H1 (cell line): ENCODE results near the gene CASKIN2. TPM values are rescaled to one million over a fixed set of nuclear protein-coding genes. Genes with fewer than 3 reads are reported as not detected.

ENCODE experiments used
- ASH2L ChIP-seq: fragments of 200-600, 300-600 bp; sonication (generic); IDR thresholded peaks from one replicate; pipeline ENCODE4 v1.7.1; 2017; ENCODE audit warnings: low read length
- BCL11A ChIP-seq, 2 experiments: IDR thresholded peaks; one replicate each; pipeline ENCODE4 v1.6.1; 2011; ENCODE audit warnings: low read depth in 2 of 2, low read length in 2 of 2, mild to moderate bottlenecking in 2 of 2
- JUND ChIP-seq: IDR thresholded peaks from 2 replicates; pipeline ENCODE4 v1.6.1; 2011; ENCODE audit warnings: mild to moderate bottlenecking, improper control_type of control experiment, low read length
- KDM4A ChIP-seq: IDR thresholded peaks from one replicate; pipeline ENCODE4 v1.7.1; 2012; ENCODE audit warnings: low read depth, mild to moderate bottlenecking, moderate library complexity, low read length, inconsistent platforms; ENCODE audit not compliant: severe bottlenecking
- POLR2AphosphoS5 ChIP-seq: IDR thresholded peaks from 2 replicates; pipeline ENCODE4 v1.6.1; 2011; ENCODE audit warnings: low read depth, low read length
- RXRA ChIP-seq: IDR thresholded peaks from 2 replicates; pipeline ENCODE4 v1.6.1; 2011; ENCODE audit warnings: low read depth, mild to moderate bottlenecking, low read length, moderate library complexity; ENCODE audit not compliant: insufficient read depth
- SIN3A ChIP-seq, 2 experiments: IDR thresholded peaks in 1 of 2; conservative IDR thresholded peaks in 1 of 2; 2 replicates each; pipeline ENCODE4 v1.6.1; 2011 to 2012; ENCODE audit warnings: low read length in 2 of 2, improper control_type of control experiment in 1 of 2, low read depth in 1 of 2, mild to moderate bottlenecking in 1 of 2
- SIX5 ChIP-seq: IDR thresholded peaks from 2 replicates; pipeline ENCODE4 v1.6.1; 2011; ENCODE audit warnings: mild to moderate bottlenecking, low read depth, low read length
- SP1 ChIP-seq: IDR thresholded peaks from 2 replicates; pipeline ENCODE4 v1.6.1; 2011; ENCODE audit warnings: low read depth, low read length
- YY1 ChIP-seq: IDR thresholded peaks from 2 replicates; pipeline ENCODE4 v1.6.1; 2011; ENCODE audit warnings: low read depth, mild to moderate bottlenecking, low read length
- polyA plus RNA-seq, 7 experiments: library from polyadenylated mRNA; depleted of rRNA in 3 of 7; stranded (reverse) in 5 of 7; unstranded in 2 of 7; fragments of >200 nt in 5 of 7; fragments of 200-250 nt in 2 of 7; gene quantifications; 1 replicate in 5 of 7; 2 replicates in 1 of 7; 4 replicates in 1 of 7; pipeline versions ENCODE4 v1.2.1 to v1.2.3, GENCODE V29; 2011 to 2013; ENCODE audit warnings: missing spikeins in 2 of 7, mixed read lengths in 2 of 7
- total RNA-seq: library from RNA; stranded (reverse); fragmentation: NEBNext Ultra II Directional; extraction: Animal tissue kit (Norgen Biotek cat#: 25700); gene quantifications from 2 replicates; pipeline ENCODE4 v1.2.1, GENCODE V29; 2021
- TF ChIP-seq, protein P1 (sequence below): fragments of 300-600 bp; sonication (generic); IDR thresholded peaks from 2 replicates; pipeline ENCODE4 v1.7.1; 2012; ENCODE audit warnings: low read length, moderate library complexity, mild to moderate bottlenecking, inconsistent platforms; ENCODE audit not compliant: insufficient replicate concordance

The CASKIN2 gene
- total and polyA plus RNA-seq, 2 of the 8 experiments (the other 6 are each of a cell fraction or from before 2014, with no cell fraction given), result 6.7 to 32.3 TPM

DNA sequence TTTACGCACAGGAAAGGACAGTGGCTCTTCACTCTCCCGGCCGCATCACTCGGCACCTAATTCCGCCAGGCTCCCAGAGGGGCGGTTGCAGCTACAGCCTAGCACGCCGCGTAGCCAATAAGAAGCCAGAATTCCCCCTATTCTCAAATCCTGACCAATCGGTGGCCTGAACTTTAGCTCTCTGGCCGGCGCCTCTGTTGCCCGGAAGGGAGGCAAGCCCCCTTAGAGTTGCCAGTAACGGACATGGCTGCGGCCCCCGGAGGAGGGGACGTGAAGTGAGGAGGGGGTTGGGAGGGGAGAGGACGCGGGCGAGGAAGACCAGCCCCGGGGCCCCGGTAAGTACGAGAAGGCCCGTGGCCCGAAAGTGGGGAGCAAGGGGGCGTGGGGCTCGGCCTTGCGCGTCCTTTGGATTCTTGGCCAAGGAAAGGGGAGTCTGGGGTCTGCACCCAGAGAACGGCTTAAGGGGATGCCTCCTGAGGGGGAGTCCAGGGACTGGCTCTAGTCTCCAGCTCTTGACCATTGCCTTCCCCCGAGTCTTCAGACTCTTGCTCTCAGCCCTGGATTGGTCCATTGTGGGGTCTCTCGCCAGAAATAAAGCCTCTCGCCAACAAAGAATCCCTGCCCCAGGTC lies 58.8 kb downstream of the CASKIN2 start, which contains the start of gene TMEM94 (continued):
- peak; percentile 100 for TF ChIP-seq YY1
- TF ChIP-seq SIN3A (conservative IDR thresholded peaks at IDR 0.05 in 1 of 2, IDR thresholded peaks at IDR 0.05 in 1 of 2; ENCODE audit: low read depth in 1 of 2, low read length in 2 of 2), result peak in 1 of 2 experiments; percentile 85; a peak in 2 of 4 replicates
- TF ChIP-seq BCL11A (IDR thresholded peaks at IDR 0.05; ENCODE audit: low read depth in 2 of 2, low read length in 2 of 2), result no peak
- TF ChIP-seq ASH2L, result peak; percentile 17
- TF ChIP-seq, protein P1, sequence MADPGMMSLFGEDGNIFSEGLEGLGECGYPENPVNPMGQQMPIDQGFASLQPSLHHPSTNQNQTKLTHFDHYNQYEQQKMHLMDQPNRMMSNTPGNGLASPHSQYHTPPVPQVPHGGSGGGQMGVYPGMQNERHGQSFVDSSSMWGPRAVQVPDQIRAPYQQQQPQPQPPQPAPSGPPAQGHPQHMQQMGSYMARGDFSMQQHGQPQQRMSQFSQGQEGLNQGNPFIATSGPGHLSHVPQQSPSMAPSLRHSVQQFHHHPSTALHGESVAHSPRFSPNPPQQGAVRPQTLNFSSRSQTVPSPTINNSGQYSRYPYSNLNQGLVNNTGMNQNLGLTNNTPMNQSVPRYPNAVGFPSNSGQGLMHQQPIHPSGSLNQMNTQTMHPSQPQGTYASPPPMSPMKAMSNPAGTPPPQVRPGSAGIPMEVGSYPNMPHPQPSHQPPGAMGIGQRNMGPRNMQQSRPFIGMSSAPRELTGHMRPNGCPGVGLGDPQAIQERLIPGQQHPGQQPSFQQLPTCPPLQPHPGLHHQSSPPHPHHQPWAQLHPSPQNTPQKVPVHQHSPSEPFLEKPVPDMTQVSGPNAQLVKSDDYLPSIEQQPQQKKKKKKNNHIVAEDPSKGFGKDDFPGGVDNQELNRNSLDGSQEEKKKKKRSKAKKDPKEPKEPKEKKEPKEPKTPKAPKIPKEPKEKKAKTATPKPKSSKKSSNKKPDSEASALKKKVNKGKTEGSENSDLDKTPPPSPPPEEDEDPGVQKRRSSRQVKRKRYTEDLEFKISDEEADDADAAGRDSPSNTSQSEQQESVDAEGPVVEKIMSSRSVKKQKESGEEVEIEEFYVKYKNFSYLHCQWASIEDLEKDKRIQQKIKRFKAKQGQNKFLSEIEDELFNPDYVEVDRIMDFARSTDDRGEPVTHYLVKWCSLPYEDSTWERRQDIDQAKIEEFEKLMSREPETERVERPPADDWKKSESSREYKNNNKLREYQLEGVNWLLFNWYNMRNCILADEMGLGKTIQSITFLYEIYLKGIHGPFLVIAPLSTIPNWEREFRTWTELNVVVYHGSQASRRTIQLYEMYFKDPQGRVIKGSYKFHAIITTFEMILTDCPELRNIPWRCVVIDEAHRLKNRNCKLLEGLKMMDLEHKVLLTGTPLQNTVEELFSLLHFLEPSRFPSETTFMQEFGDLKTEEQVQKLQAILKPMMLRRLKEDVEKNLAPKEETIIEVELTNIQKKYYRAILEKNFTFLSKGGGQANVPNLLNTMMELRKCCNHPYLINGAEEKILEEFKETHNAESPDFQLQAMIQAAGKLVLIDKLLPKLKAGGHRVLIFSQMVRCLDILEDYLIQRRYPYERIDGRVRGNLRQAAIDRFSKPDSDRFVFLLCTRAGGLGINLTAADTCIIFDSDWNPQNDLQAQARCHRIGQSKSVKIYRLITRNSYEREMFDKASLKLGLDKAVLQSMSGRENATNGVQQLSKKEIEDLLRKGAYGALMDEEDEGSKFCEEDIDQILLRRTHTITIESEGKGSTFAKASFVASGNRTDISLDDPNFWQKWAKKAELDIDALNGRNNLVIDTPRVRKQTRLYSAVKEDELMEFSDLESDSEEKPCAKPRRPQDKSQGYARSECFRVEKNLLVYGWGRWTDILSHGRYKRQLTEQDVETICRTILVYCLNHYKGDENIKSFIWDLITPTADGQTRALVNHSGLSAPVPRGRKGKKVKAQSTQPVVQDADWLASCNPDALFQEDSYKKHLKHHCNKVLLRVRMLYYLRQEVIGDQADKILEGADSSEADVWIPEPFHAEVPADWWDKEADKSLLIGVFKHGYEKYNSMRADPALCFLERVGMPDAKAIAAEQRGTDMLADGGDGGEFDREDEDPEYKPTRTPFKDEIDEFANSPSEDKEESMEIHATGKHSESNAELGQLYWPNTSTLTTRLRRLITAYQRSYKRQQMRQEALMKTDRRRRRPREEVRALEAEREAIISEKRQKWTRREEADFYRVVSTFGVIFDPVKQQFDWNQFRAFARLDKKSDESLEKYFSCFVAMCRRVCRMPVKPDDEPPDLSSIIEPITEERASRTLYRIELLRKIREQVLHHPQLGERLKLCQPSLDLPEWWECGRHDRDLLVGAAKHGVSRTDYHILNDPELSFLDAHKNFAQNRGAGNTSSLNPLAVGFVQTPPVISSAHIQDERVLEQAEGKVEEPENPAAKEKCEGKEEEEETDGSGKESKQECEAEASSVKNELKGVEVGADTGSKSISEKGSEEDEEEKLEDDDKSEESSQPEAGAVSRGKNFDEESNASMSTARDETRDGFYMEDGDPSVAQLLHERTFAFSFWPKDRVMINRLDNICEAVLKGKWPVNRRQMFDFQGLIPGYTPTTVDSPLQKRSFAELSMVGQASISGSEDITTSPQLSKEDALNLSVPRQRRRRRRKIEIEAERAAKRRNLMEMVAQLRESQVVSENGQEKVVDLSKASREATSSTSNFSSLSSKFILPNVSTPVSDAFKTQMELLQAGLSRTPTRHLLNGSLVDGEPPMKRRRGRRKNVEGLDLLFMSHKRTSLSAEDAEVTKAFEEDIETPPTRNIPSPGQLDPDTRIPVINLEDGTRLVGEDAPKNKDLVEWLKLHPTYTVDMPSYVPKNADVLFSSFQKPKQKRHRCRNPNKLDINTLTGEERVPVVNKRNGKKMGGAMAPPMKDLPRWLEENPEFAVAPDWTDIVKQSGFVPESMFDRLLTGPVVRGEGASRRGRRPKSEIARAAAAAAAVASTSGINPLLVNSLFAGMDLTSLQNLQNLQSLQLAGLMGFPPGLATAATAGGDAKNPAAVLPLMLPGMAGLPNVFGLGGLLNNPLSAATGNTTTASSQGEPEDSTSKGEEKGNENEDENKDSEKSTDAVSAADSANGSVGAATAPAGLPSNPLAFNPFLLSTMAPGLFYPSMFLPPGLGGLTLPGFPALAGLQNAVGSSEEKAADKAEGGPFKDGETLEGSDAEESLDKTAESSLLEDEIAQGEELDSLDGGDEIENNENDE, result no peak
- TF ChIP-seq KDM4A, result no peak
- peak; percentile 71 for TF ChIP-seq POLR2AphosphoS5
- TF ChIP-seq SIX5, result peak; percentile 70
- TF ChIP-seq JUND, result peak; percentile 26; the same call in 1 of the 2 replicates
- no peak for TF ChIP-seq RXRA
- peak; percentile 100 for TF ChIP-seq SP1
